HepG2 (cell line): Measurements from ENCODE around the gene MICAL3. TPM values are rescaled to one million over a fixed set of nuclear protein-coding genes. Genes with fewer than 3 reads are reported as not detected.

Experiments
- ATAC-seq: fragments of 200-7000 bp; cut with Tn5 transposase; 3 replicates; pipeline ENCODE4 v1.9.1; 2020; ENCODE audit warnings: mild to moderate bottlenecking, moderate library complexity
- BruUV-seq: library from RNA; stranded (reverse); fragments of 400-500 nt; replicated peaks from 2 replicates; lab custom pipeline; 2021; lab: Mats Ljungman, UMichigan
- CTCF ChIA-PET: fragments of 300-600 bp; formaldehyde crosslinking; extraction: SDS; loops from one replicate; lab custom pipeline; 2021; ENCODE audit warnings: low total read pairs, inconsistent platforms, low intra/inter-chr PET ratio; lab: Yijun Ruan, JAX
- POLR2A ChIA-PET: fragments of 350-600 bp; sonication (Branson Sonifier 250); formaldehyde crosslinking; loops from one replicate; lab custom pipeline; 2020; ENCODE audit warnings: antibody characterized with exemption, inconsistent platforms; lab: Yijun Ruan, JAX
- DNase-seq: peaks from one replicate; pipeline ENCODE4 v3.0.0-alpha.2; 2015; ENCODE audit warnings: low spot score
- FAIRE-seq: peaks from 3 replicates; lab custom pipeline; 2011; peaks lifted over from hg19 to GRCh38; lab: Jason Lieb, UNC
- H2AFZ ChIP-seq: one replicate; pipeline ENCODE4 v1.6.1; 2011; ENCODE audit warnings: low read length, inconsistent platforms
- H3K27ac ChIP-seq: fragments of 300-600 bp; 3 replicates; pipeline ENCODE4 v1.8.0; 2011; ENCODE audit warnings: mixed run types, mild to moderate bottlenecking, mixed read lengths, low read length, inconsistent platforms; ENCODE audit not compliant: insufficient read depth; ENCODE audit errors: extremely low read length
- H3K27me3 ChIP-seq, 2 experiments: fragments of 200-600 bp in 1 of 2; 2 replicates in 1 of 2; 3 replicates in 1 of 2; pipeline versions ENCODE4 v1.6.0 to v1.8.0; 2011; ENCODE audit warnings: low read length in 2 of 2, mild to moderate bottlenecking in 2 of 2, moderate library complexity in 2 of 2, inconsistent platforms in 1 of 2; ENCODE audit not compliant: insufficient read depth in 2 of 2, control insufficient read depth in 1 of 2
- H3K36me3 ChIP-seq, 2 experiments: fragments of 200-600 bp in 1 of 2; replicated peaks in 1 of 2; 2 replicates in 1 of 2; 3 replicates in 1 of 2; pipeline versions ENCODE4 v1.5.1 to v1.8.0; 2011; ENCODE audit warnings: low read length in 2 of 2, inconsistent platforms in 1 of 2; ENCODE audit not compliant: insufficient read depth in 2 of 2, control insufficient read depth in 1 of 2
- H3K4me1 ChIP-seq: 2 replicates; pipeline ENCODE4 v1.5.1; 2012; ENCODE audit warnings: low read length, inconsistent platforms; ENCODE audit not compliant: insufficient read depth
- H3K4me2 ChIP-seq: 2 replicates; pipeline ENCODE4 v1.6.0; 2011; ENCODE audit warnings: low read depth, low read length, inconsistent platforms
- H3K4me3 ChIP-seq, 3 experiments: fragments of 200-600 bp in 1 of 3; sonication (generic), shearing (Covaris generic) in 1 of 3; replicated peaks in 1 of 3; 2 replicates each; pipeline ENCODE4 v1.5.1; 2011 to 2016; ENCODE audit warnings: low read length in 3 of 3, inconsistent platforms in 2 of 3, low read depth in 2 of 3, mild to moderate bottlenecking in 2 of 3, control low read depth in 1 of 3, mixed read lengths in 1 of 3; ENCODE audit not compliant: insufficient read depth in 1 of 3
- H3K79me2 ChIP-seq: one replicate; pipeline ENCODE4 v1.6.1; 2011; ENCODE audit warnings: low read length, inconsistent platforms; ENCODE audit not compliant: insufficient read depth
- H3K9ac ChIP-seq: 2 replicates; pipeline ENCODE4 v1.6.0; 2011; ENCODE audit warnings: mild to moderate bottlenecking, low read depth, low read length, inconsistent platforms; ENCODE audit not compliant: insufficient read depth
- H3K9me3 ChIP-seq: 2 replicates; pipeline ENCODE4 v1.5.1; 2012; ENCODE audit warnings: mild to moderate bottlenecking, low read length
- H4K20me1 ChIP-seq: 2 replicates; pipeline ENCODE4 v1.6.0; 2011; ENCODE audit warnings: inconsistent platforms, mild to moderate bottlenecking, low read length, moderate library complexity; ENCODE audit not compliant: insufficient read depth
- ELF1 ChIP-seq: sonication (generic); formaldehyde crosslinking; IDR thresholded peaks from 2 replicates; pipeline ENCODE4 v1.4.0; 2020; ENCODE audit warnings: missing genetic modification reagents
- ELF4 ChIP-seq: sonication (generic); formaldehyde crosslinking; IDR thresholded peaks from 2 replicates; pipeline ENCODE4 v1.5.0; 2020; ENCODE audit warnings: missing genetic modification reagents, mild to moderate bottlenecking, moderate library complexity, borderline replicate concordance
- ETV6 ChIP-seq: sonication (generic); formaldehyde crosslinking; conservative IDR thresholded peaks from 2 replicates; pipeline ENCODE4 v1.4.0; 2020; ENCODE audit warnings: missing genetic modification reagents
- HNF1A ChIP-seq, 2 experiments: sonication (generic) in 1 of 2; formaldehyde crosslinking in 1 of 2; IDR thresholded peaks; 2 replicates each; pipeline versions ENCODE4 v1.4.0 to v1.6.1; 2016 to 2020; ENCODE audit warnings: borderline replicate concordance in 1 of 2, low read depth in 1 of 2, mild to moderate bottlenecking in 1 of 2, missing genetic modification reagents in 1 of 2
- KDM1A ChIP-seq: IDR thresholded peaks from 2 replicates; pipeline ENCODE4 v1.6.1; 2016; ENCODE audit warnings: missing compliant biosample characterization
- KDM5A ChIP-seq: fragments of 200-600 bp; sonication (generic); IDR thresholded peaks from 2 replicates; pipeline ENCODE4 v1.7.0; 2018; ENCODE audit warnings: antibody characterized with exemption, mild to moderate bottlenecking, low read length, borderline replicate concordance
- NR2F6 ChIP-seq, 2 experiments: IDR thresholded peaks; 2 replicates each; pipeline ENCODE4 v1.6.1; 2016; ENCODE audit warnings: antibody characterized with exemption in 1 of 2, mild to moderate bottlenecking in 1 of 2
- SMARCC2 ChIP-seq: fragments of 450-650 bp; IDR thresholded peaks from 2 replicates; pipeline ENCODE4 v1.6.1; 2017; ENCODE audit warnings: antibody characterized with exemption, mild to moderate bottlenecking
- STAG1 ChIP-seq: sonication (generic); formaldehyde crosslinking; IDR thresholded peaks from 2 replicates; pipeline ENCODE4 v1.4.0; 2020; ENCODE audit warnings: missing genetic modification reagents
- ZFP37 ChIP-seq: sonication (generic); formaldehyde crosslinking; IDR thresholded peaks from 2 replicates; pipeline ENCODE4 v1.4.0; 2020; ENCODE audit warnings: missing genetic modification reagents, borderline replicate concordance
- ZFP82 ChIP-seq: sonication (generic); formaldehyde crosslinking; IDR thresholded peaks from 2 replicates; pipeline ENCODE4 v1.5.1; 2020; ENCODE audit warnings: mild to moderate bottlenecking, missing genetic modification reagents, borderline replicate concordance
- ZNF256 ChIP-seq: sonication (generic); formaldehyde crosslinking; conservative IDR thresholded peaks from 2 replicates; pipeline ENCODE4 v1.4.0; 2020; ENCODE audit warnings: missing genetic modification reagents
- ZNF432 ChIP-seq: sonication (generic); formaldehyde crosslinking; IDR thresholded peaks from 2 replicates; pipeline ENCODE4 v1.5.0; 2020; ENCODE audit warnings: missing genetic modification reagents, mild to moderate bottlenecking, borderline replicate concordance
- ZNF512 ChIP-seq: sonication (generic); formaldehyde crosslinking; IDR thresholded peaks from 2 replicates; pipeline ENCODE4 v1.4.0; 2020; ENCODE audit warnings: mild to moderate bottlenecking, missing genetic modification reagents
- WGBS: methylation state at CpG from one replicate; pipeline ENCODE4 v1.1.6; 2017; ENCODE audit warnings: low lambda C conversion rate; 5-methylcytosine and 5-hydroxymethylcytosine counted together
- in situ Hi-C: cut with HindIII; loops from 2 replicates; pipeline ENCODE4 v1.10.0; 2017; ENCODE audit warnings: low pct_unique_long_range_greater_than_20kb; ENCODE audit not compliant: extremely low pct_ligation_motif_present
- intact Hi-C: fragments of 100-400 bp; cut with micrococcal nuclease; formaldehyde crosslinking; loops from one replicate; pipeline ENCODE4 v1.10.0; 2022; ENCODE audit not compliant: unreplicated experiment
- polyA plus RNA-seq, 8 experiments: library from polyadenylated mRNA; depleted of rRNA in 3 of 8; stranded (reverse) in 7 of 8; unstranded in 1 of 8; fragments of >200 nt; fragmentation: Illumina TruSeq in 4 of 8; extraction: Trizol in 4 of 8; gene quantifications; 2 replicates each; pipeline versions ENCODE4 v1.2.1 to v1.2.3, GENCODE V29; 2011 to 2016; ENCODE audit warnings: low read depth in 4 of 8, missing spikeins in 1 of 8, mixed read lengths in 1 of 8; ENCODE audit not compliant: insufficient read depth in 1 of 8
- total RNA-seq, 5 experiments: library from RNA; depleted of rRNA; stranded (reverse); fragments of >200 nt; fragmentation: Illumina TruSeq; extraction: Trizol; gene quantifications; 2 replicates each; pipeline ENCODE4 v1.2.3, GENCODE V29; 2016; ENCODE audit warnings: low read depth in 1 of 5
- TF ChIP-seq, protein P1 (sequence below): sonication (generic); formaldehyde crosslinking; IDR thresholded peaks from 2 replicates; pipeline ENCODE4 v1.5.0; 2020; ENCODE audit warnings: mild to moderate bottlenecking, missing genetic modification reagents, moderate library complexity

MICAL3 gene
- total and polyA plus RNA-seq, 2 of the 13 experiments (the other 11 are each of a cell fraction or from before 2014, with no cell fraction given): 5.3 to 12.5 TPM

DNA sequence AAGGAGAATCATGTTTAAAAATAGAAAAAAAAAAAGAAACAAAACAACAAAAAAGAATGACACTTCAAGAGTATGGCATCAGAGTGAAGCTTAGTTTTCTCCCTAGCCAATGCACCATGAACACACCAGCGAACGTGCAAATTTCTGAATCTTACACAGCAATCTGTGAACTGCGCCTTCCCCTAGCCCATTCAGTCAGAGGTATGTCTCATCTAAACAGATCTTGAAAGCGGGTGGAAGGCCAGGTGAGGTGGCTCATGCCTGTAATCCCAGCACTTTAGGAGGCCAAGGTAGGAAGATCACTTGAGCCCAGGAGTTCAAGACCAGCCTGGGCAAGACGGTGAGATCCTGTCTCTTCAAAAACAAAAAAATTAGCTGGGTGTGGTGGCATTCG, 113.1 kb downstream of the MICAL3 start (continued):
- TF ChIP-seq ZNF512 (CRISPR knock-in tag) (no peak), SMARCC2 (no peak), ETV6 (no peak), ELF4 (CRISPR knock-in tag) (no peak), ZFP37 (CRISPR knock-in tag) (no peak), ZFP82 (CRISPR knock-in tag) (no peak)

- H4K20me1 ChIP-seq: no peaks in the 10 kb centered on the region
- H3K4me3 ChIP-seq: no peak overlapping the region
- ChIA-PET CTCF (no interaction called here), POLR2A (no interaction called here)
- DNase-seq (no peak), ATAC-seq (peak; percentile 72), FAIRE-seq (no peak)
- in situ Hi-C loops: loop anchor here (10.0 kb wide), 2 partner anchors 114 to 164 kb away; partner anchors contain the start of genes MICAL3 and PEX26
- H3K9me3 ChIP-seq: no peaks in the 10 kb centered on the region
- H3K79me2 ChIP-seq: peaks cover 42% of the 10 kb centered on the region
- intact Hi-C loops: no loop called here
- no peak overlapping the region for H3K4me2 ChIP-seq
- H2AFZ ChIP-seq: no peak overlapping the region
- no TSS peak for BruUV-seq
- 86% methylated on average over 10 of the region's 12 CpGs for WGBS
- H3K36me3 ChIP-seq: peaks cover 7 to 13% of the 10 kb centered on the region in 2 experiments; a peak in 4 of 5 replicates
- H3K4me1 ChIP-seq: peaks cover 7% of the 10 kb centered on the region; the same call in 1 of the 2 replicates
- H3K27me3 ChIP-seq: no peaks in the 10 kb centered on the region
- no peak overlapping the region for H3K27ac ChIP-seq
- H3K9ac ChIP-seq: no peak overlapping the region
- TF ChIP-seq KDM5A (no peak), ELF1 (no peak), HNF1A (IDR thresholded peaks at IDR 0.05; ENCODE audit: low read depth) (no peak), HNF1A (CRISPR knock-in tag; IDR thresholded peaks at IDR 0.05; ENCODE audit: borderline replicate concordance) (no peak), ZNF432 (no peak), ZNF256 (CRISPR knock-in tag) (no peak), STAG1 (CRISPR knock-in tag) (peak; percentile 63), KDM1A (CRISPR knock-in tag) (no peak), NR2F6 (IDR thresholded peaks at IDR 0.05) (no peak), NR2F6 (CRISPR knock-in tag; IDR thresholded peaks at IDR 0.05) (no peak)
- TF ChIP-seq, protein P1, sequence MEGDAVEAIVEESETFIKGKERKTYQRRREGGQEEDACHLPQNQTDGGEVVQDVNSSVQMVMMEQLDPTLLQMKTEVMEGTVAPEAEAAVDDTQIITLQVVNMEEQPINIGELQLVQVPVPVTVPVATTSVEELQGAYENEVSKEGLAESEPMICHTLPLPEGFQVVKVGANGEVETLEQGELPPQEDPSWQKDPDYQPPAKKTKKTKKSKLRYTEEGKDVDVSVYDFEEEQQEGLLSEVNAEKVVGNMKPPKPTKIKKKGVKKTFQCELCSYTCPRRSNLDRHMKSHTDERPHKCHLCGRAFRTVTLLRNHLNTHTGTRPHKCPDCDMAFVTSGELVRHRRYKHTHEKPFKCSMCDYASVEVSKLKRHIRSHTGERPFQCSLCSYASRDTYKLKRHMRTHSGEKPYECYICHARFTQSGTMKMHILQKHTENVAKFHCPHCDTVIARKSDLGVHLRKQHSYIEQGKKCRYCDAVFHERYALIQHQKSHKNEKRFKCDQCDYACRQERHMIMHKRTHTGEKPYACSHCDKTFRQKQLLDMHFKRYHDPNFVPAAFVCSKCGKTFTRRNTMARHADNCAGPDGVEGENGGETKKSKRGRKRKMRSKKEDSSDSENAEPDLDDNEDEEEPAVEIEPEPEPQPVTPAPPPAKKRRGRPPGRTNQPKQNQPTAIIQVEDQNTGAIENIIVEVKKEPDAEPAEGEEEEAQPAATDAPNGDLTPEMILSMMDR (CRISPR knock-in tag): peak; percentile 61
Measured at GRCh38 chr22:17910561-17911311, 113.6 kb downstream of the MICAL3 start.
